ENCODE results near the gene LRPAP1. TPM values are rescaled to one million over a fixed set of nuclear protein-coding genes. Genes with fewer than 3 reads are reported as not detected.

Gene LRPAP1
- total RNA-seq, 1 experiment from 2014 or later = 113 TPM

DNA sequence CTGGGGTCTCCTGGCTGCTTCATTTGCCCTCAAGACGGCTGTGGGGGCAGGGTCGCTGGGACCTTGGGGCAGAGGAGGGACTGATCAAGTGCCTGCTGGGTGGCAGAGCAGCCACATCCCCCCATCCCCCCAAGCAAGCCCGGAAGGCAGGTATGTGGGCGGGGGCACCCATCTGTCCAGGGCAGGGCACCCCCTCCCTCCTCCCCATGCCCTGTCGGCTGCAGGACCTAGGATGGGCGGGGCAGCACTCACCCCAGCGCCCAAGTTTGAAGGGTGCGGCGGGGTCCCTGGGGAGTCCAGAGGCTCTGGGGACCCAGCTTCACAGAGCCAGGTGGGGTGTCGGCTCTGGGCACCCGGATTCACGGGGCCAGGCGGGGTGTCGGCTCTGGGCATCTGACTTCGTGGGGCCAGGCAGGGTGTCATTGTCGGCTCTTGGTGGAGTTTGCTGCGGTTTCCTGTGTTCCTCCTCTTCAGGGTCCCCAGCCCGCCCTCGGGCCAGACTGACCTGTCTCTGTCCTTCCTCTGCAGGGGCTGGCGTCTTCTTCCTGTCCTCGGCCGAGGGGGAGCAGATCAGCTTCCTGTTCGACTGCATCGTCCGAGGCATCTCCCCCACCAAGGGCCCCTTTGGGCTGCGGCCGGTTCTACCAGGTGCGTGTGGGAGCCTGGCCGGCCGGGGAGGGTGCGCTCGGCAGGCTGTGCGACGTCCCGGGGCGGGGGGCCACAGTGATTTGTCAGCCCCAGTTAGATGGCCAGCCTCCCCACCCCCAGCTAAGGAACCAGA lies 47.0 kb downstream of the LRPAP1 start:
- DNase-seq (ENCODE audit: low read depth) = no peak

DNA sequence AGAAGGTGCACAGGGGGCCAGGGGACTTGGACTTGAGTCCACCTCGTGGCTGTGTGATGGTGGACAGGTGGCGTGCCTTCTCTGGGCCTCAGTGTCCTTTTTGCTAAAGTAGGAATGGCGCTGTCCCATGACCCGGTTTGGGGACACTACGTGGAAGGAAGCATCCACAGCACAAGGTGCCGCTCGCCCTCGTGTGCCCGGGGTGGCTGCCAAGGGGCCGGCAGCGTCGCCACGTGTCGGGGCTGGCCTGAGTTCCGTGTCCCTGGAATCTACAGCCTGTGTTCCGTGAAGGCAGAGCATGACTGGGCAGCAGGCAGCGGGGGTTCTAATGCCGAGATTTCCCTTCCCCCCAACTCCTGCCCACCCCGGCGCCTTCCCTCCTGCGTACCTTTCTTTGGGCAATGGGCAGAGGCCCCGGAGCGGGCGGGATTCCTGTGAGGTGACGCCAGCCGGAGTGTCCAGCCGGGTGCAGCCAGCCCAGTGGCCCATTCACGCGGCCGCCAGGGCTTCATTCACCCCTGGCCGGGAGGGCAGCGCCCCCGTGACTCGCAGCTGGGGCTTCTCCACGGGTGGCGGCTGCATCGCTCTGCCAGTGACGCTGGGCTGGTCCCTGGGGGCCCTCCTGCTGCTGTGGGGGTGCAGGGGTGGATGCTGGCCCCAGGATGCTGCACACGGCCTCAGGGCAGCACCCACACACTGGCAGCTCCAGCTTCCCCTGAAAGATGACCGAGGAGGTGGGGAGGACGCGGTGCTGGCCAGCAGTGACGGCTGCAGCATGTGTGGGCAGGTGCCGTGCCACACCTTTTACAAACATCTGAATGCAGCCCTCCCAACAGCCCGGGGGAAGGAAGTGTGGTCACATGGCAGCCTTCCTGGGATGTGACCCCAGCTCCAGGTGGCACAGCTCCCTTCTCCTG lies 47.9 kb downstream of the LRPAP1 start:
- DNase-seq (ENCODE audit: low read depth) = no peak

GRCh38 chr4:3483471-3483921 lies 48.7 kb downstream of the LRPAP1 start:
- no peak for DNase-seq (ENCODE audit: low read depth)

DNA sequence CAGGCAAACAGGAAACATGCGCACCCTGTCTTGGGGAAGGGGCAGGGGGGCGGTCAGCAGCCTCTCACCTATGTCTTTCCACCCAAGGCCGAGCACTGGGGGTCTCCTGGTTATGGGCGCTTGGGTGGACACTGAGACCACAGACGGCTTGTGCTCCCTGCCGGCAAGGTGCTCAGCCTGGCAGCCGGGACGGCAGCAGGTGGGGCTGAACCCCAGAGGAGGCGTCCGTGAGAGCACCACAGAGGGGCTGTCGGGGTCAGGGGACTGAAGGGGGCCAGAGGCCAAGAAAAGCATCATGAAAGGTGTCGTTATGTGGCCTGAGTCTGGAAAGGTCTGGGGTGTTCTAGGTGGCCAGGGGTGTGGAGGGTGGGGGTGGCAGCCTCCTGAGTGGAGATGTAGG lies 49.5 kb downstream of the LRPAP1 start:
- DNase-seq (ENCODE audit: low read depth) = no peak

- no peak for DNase-seq (ENCODE audit: low read depth)
Measured at GRCh38 chr4:3481783-3482393, 50.3 kb downstream of the LRPAP1 start.

- DNase-seq (ENCODE audit: low read depth) = no peak
Measured at GRCh38 chr4:3481113-3481531, 51.1 kb downstream of the LRPAP1 start.

DNA sequence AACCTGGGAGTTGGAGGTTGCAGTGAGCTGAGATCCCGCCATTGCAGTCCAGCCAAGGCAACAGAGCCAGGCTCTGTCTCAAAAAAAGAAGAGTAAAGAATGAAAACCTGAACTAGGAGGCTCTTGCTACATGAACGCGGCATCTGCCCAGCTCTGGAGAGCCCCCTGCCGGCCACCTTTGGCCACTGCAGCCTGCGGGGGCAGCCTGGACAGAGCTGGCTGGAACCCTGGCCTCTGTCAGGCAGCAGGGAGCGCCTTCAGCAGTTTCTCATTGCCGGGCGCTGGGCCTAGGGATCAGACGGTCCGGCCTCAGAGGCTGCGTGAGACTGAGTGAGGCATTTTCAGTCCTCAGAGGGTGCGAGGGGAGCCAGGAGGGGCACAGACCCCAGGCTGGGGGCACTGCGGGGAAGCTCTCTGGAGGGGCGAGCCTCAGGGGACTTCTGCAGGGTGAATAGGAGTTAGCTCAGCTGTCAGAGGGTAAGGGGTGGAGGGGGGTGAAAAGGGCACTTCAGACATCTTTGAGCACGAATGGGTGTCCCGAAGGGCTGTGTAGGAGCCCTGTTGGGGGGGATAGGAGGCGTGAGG lies 51.6 kb downstream of the LRPAP1 start:
- DNase-seq (ENCODE audit: low read depth) = peak; percentile 79

- no peak for DNase-seq (ENCODE audit: low read depth)
Measured at GRCh38 chr4:3479358-3480101, 52.7 kb downstream of the LRPAP1 start.

DNA sequence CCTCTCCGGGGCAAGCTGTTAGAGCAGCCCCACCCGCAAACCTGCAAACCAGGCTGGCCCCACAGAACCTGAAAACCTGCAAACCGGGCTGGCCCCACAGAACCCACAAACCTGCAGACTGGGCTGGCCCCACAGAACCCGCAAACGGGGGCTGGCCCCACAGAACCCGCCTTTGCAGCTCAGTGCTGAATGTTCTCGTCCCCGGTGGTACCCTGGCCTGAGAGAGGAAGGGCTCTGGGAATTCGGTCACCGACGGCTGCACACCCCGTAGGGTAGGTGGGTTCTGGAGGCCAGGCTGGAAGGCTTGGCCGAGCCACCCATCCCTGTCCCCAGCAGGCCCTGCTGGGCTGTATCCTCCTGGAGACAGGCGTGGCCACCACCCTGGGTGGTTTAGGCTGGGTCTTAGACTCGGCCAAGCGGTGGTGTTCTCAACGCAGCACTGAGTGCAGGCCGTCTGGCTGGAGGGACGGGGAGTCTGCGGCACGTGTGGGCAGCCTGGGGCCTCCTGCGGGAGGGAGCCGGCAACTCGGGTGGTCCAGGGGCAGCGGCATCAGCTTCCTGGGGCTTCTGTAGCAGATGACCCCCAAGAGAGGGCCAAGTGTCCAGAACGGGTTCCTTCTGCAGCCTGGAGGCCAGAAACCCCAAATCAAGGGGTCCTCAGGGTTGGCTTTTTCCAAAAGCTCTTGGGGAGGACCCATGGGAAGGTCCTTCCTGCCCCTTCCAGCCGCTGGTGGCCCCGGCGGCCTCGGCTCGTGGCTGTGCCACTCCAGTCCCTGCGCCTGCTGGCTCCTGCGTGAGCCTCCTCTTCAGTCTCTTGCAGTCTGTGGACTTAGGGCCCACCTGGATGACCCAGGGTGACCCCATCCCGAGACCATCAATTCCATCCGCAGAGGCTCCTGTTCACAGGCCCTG lies 53.5 kb downstream of the LRPAP1 start:
- no peak for DNase-seq (ENCODE audit: low read depth)

DNA sequence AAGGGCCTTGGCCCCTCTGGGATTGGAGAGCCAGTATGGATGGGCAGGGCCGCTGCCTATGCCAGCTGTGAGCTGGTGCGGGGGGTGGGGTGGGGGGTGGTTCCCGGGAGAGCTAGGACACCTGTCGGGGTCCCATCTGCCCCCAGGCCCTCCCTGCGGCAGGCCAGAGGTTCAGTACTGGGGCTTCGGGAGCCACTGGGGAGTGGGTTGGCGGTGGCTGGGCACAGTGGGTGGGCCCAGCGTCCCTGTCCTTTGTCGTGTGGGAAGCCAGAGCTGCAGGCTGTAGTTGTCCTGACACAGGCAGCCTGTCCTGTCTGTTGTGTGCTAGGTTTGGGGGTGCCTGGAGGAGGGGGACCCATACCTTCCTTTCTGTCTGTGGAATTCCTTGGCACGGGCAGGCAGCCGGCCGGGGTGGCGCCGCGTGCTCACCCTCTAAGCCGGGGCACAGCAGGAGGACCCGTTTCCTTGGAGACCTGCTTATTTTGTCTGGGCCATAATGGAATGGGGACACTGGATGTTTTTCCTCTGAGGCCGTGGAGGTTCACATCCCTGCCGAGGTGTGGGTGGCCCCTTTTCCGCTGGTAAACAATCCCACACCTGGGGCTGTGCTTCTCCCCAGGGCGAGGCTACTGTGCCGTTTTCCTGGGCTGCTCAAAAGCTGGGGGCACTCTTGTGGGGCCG lies 54.3 kb downstream of the LRPAP1 start:
- DNase-seq (ENCODE audit: low read depth) = no peak

DNA sequence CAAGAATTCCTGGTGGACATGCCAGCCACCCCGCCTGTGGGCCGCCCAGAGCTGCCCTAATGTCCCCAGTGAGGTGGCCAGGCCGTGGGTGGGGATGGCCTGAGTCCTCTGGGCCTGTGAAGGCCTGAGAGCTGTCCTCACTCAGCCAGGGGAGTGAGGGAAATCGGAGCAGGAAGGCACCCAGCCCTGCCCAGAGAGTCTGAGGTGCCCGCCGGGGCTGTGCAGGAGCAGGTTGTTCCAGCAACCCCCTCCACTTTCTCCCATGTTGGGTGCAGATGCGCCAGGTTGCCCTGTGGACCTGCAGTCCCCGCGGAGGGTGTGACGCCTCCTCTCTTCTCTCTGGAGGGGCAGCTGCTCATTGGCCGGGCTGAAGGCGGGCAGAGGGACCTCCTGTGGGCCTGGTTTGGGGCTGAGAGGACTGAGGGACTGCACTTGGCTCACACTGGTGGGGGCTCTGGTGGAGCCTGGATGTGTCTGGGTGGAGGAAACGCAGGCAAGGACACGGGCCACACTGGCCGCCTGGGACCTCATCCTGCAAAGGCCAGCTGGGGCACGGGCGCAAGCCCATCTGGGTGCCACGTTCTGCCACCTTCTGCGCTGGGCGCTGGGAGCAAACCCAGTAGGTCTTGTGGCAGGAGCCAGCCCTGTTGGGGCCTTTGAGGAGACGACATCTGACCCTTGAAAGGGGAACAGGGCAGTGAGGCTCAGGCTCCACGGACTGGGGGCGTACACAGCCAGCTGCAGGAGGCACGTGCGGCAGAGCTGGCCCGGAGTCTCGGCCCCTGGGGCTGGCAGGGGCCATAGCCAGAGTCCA lies 55.1 kb downstream of the LRPAP1 start:
- DNase-seq (ENCODE audit: low read depth) = no peak

DNA sequence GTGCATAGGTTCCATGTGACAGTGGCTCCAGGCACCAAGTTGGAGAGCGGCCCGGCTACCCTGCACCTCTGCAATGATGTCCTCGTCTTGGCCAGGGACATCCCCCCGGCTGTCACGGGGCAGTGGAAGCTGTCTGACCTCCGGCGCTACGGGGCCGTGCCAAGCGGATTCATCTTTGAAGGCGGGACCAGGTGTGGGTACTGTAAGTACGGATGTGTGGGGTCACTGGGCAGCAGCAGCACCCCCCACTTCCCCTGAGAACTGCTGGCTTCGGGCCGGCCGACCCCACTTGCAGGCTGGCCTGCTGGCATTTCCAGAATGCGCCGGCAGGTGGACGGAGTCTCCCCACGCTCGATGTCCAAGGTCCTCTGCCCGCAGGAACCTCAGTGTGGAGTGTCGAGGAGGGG lies 55.9 kb downstream of the LRPAP1 start:
- no peak for DNase-seq (ENCODE audit: low read depth)

GRCh38 chr4:3475713-3476260 lies 56.4 kb downstream of the LRPAP1 start:
- DNase-seq (ENCODE audit: low read depth) = no peak

GRCh38 chr4:3475041-3475712 lies 57.0 kb downstream of the LRPAP1 start:
- no peak for DNase-seq (ENCODE audit: low read depth)

DNA sequence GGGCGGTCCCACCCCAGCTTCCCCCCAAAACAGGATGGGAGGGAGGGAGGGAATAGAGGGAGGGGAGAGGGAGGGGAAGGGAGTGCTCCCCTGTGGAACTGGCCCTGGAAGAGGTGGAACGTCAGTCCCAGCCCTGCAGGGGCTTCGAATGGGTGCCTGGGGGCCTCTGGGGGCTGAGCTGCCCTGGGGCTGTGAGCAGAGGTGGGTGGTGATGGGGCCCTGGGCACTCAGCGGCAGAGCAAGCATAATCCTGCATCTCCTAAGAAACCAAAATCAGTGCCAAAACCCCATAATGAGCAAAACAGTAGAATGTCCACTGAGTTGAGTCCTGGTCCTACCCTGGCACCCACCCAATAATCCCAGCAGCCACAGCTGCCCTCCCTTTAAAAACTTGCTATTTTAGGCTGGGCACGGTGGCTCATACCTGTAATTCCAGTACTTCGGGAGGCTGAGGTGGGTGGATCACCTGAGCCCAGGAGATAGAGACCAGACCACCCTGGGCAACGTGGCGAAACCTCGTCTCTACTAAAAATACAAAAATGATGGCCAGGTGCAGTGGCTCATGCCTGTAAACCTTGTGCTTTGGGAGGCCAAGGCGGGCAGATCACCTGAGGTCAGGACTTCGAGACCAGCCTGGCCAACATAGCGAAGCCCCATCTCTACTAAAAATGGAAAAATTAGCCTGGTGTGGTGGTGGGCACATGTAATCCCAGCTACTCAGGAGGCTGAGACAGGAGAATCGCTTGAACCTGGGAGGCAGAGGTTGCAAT lies 58.0 kb downstream of the LRPAP1 start:
- DNase-seq (ENCODE audit: low read depth) = no peak

GRCh38 chr4:3473181-3473950 lies 58.9 kb downstream of the LRPAP1 start:
- no peak for DNase-seq (ENCODE audit: low read depth)

Measured in Daoy (cell line).